NCI-H1417 (cell line): ENCODE data around the gene MACROD1.

ENCODE experiments used
- DNase-seq, 3 experiments: peaks; one replicate each; lab custom pipeline; 2025; lab: John Stamatoyannopoulos, UW

MACROD1 gene

DNA sequence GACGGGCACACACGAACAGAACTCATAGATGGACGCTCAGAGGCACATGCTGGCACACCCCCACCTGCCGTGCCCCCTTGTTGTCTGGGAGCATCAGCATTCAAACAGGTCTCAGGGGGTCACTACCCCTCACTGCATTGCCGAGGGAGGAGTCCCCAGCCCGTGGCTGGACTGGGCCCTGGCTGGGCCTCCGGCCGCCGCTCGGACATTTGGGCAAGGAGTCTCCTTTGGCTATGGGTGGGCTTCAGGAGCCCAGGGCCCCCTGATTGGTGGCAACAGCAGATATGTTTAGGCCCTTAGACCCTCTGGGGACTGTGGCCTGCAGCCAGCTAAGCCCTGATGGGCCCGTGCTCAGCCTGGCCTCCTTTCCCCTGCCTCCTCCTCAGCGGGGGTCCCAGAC, 88.3 kb downstream of the MACROD1 start:
- no peak for DNase-seq

DNA sequence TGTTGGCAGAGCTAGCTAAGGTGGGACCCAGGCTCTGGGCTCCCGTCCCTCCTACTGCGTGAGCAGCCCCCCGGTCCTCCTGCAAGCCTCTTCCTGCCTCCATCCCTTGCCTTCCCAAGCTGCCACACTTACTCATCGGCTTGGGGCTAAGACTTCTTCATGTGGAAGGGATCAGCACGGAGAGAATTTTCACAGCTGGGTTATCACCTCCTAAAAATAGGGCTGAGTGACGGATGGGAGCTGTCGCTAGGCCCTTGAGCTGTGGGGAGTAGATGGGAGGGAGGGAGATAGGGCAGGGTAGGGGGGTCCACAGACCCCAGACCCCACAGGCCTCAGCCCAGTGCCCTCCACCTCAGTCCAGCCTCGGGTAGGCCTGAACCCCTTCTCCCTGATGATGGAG, 89.2 kb downstream of the MACROD1 start:
- no peak for DNase-seq

DNA sequence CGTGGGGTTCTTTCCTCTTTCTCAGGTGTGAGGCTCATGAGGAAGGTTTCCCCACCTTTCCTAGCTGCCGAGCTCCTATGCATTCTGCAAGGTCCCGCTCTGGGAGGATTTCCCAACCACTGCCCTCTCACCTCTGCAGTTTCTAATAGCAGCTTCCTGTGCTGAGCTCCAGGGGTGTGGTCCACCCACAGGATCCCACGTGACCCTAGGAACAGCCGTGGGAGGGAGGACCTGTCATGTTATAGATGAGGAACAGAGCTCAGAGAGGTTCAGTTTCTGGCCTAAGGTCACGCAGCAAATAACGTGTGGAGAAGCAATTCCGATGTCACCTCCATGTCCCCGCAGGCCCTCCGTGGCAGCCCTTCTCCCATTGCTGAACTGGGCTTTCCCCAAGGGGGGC, 91.7 kb downstream of the MACROD1 start:
- no peak for DNase-seq

DNA sequence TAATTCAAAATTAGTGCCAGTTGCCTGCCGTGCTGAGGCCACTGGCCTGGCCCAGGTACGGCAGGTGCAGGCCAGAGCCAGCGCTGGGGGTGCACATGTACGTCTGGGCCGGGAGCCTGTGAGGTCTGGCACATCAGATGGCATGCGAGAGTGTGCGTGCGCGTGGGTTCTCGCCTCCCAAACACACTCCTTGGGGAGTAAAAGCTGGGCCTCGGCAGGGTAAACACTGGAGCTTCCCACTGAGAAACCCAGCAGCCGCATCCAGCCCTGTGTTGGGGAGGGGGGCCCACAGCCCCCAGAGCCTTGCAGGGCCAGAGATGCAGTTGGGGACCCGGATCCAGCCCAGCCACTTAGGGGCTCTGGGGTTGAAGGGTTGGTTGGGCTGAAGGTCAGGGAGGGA, 92.4 kb downstream of the MACROD1 start:
- DNase-seq, result peak in 1 of 3 experiments; percentile 53

DNA sequence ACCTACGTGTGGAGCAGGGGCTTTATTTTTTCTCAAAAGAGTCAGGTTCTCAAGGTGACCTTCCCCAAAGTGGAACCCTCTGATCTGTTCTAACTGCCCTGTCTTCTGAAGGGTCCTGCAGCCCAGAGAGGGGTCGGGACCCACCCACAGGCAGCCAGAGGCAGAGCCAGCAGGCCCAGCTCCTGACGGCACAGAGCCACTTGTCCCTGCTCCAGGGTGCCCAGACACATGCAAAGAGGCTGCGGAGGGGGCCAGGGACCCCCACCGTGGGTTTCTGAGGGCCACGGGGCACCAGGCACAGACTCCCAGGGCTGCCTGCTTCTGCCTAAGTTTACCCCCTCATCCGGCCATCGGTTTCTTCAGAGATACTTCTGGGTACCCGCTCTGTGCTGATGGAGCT, 93.0 kb downstream of the MACROD1 start:
- no peak for DNase-seq

DNA sequence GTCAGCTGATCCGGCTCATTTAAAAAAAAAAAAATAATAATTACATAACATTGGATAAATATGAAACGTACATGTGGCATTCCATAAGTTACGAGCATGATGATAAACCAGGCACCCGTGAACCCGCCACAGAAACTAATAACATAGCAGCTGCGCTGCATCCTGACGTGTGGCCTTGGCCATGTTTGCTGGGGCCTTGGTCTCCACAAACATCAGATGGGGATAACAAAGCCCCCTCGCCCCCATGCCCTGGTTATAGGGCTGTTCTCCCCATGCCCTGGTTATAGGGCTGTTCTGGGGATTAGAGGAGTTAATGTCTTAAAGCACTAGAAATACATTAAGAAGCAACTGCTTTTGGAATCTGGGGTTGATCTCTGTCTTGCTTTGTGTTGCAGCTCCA, 93.5 kb downstream of the MACROD1 start:
- DNase-seq, result no peak

DNA sequence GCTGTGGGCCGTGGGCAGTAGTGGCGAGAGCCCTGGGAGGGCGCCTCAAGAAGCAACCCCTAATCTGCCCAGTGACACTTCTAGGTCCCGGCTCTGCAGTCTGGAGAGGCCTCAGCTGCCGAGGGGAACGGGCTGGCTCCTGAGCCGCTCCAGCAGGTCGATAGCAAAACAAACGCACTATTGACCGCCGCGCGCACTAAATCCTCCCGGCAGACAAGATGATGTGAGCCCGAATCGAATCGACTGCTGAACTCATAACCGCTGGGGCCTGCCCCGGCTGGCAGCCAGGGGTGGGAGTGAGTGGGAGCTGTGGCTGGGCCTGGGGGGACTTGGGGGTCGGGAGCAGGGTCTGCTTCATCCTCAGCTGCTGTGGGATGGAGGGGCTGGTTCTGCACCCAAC, 94.1 kb downstream of the MACROD1 start:
- peak in 1 of 3 experiments; percentile 28 for DNase-seq

DNA sequence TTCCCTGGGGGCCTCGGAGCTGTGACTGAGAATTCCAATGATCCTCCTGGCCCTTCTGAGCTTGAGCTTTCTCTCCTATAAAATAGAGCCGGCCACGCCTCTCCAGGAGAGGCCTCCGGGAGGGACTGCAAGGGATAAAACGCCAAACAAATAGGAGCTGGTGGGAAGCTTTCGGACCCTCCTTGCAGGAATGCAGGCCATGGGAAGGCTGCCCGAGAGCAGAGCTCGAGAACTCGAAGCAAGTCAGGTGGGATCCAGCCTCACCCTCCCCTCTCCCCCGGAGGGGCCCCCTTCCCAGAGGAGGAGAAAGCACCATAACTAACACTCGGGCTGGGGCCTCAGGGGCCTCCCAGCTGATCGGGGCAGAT, 95.6 kb downstream of the MACROD1 start:
- DNase-seq, result peak in 1 of 3 experiments; percentile 43

DNA sequence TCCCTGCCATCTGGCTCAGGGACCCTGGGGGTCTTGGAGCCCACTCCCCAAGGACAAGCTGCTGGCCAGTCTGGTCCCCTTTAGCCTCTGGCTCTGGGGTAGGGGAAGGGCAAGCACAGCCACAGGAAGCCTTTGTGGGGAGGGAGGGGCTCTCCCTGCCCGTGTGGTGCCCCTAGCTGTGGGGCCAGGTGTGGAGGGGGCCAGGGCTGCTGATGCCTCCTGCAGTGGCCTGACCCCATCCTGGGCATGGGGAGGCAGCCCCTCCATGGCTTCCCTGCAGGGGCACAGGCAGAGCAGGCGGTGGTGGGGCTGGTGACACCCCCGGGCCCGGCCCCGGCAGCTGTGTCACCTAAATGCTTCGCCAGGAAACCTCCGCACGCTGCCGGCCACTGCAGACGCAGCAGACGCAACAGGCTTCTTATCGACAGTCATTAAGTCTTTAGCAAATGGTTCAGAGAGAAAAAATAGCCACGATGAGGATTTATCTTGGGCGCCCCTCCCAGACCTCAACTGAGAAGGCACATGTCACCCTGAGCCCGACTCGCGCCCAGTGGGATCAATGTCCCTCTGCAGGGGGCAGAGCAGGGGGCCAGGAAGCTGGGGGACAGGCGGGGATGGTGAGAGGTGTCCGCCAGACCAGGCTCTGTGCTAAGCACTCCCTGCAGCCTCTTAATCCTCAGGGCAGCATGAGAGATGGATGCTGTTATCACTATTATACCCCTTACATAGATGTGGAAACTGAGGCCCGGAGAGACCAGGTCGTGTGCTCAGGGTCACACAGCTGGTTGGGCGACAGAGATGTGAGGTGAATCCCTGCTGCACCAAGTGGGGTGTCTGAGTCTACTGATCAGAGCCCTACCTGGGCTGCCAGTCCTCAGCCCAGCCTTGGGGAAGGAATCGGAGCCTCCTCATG, 96.3 kb downstream of the MACROD1 start:
- DNase-seq, result peak in 2 of 3 experiments; percentile 51 to 63

DNA sequence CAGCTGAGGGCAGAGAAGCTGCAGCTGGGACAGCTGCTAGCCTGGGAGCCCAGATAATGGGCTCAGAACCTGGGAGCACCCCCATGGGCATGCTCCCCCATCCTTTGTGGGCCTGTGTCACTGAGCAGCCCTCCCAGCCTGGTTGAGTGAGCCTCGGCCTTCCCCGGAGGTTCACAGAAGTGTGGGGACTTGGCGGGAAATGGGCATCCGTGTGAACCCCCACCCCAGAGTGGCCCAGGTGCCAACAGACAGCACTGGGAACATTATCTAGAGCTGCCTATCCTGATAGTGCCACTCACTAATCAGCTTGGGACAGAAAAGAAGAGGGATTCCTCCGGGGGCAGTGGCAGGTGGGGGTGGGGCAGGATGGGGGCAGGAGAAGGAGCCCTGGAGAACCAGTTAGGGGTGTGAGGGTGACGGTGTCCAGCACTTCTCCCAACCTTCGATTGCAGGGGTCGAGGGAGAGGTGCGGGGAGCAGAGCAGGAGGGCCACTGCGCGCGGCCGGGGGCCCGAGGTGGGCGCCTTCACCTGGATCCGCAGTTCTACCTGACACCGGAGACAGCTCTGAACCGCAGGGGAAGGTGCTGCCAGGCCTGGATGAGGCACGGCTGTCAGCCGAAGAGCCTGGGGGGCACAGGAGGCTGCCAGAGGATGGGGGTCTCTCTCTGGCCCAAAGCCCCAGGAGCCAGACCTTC, 97.1 kb downstream of the MACROD1 start:
- no peak for DNase-seq

DNA sequence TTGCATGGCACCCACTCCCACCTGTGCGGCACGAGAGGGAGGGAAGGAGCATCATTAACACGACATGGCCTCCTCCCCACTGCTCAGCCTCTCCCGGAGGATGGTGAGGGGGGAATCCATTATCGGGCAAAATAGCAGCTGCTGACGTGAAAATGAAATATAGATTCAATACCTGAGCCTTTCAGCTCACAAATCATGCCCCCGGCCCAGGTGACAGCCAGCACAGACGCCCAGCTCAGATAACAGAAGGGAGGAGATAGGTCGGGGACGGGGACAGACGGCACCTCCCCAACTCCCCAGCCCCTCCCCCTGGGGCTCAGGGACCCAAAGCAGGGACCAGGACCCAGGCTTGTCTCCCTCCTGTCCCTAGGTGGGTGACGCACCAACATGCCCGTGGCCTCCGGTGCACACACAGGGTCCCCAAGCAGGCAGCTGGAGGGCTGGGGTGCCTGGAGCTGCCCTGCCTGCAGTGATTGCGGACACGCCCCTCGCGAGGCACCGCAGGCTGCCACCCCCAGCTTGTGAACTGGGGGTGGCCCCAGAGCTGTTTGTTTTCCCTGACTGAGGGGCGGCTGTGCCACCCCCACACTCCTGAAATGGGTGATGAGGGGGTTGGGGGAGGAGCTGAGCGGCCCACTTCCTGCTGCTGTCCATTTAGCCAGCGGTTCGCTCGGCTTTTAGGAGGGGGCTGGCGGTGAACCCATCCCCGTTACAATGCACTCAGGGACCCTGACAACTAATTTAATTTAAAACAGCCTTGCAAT, 98.5 kb downstream of the MACROD1 start:
- DNase-seq, result peak in 2 of 3 experiments; percentile 67 to 75

DNA sequence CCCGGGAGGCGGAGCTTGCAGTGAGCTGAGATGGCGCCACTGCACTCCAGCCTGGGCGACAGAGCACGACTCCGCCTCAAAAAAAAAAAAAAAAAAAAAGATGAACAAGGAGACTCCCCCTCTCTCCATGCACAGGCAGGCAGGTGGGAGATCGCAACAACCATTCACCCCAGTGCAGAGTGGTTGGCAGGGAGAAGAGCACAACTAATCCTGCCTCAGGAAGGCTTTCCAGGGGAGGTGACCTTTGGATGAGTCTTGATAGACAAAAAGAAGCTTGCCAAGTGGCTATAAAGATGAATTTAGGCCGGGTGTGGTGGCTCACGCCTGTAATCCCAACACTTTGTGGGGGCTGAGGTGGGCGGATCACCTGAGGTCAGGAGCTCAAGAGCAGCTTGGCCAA, 100.2 kb downstream of the MACROD1 start:
- DNase-seq, result no peak

DNA sequence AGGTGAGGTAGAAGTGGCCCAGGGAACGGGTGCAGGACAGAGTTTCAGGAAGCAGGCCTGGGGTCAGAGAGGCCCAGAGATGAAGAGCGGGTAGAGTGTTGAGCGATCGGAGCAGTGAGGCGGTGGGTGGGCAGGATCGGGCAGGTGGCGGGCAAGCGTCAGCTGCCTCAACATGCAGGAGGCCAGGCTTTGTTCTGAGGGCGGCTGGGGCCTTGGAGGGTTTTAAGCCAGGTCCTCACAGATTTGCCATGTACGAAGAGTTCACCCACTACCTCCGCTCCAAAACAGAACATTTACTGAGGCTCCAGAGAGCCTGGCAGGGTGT, 100.8 kb downstream of the MACROD1 start:
- DNase-seq, result no peak

DNA sequence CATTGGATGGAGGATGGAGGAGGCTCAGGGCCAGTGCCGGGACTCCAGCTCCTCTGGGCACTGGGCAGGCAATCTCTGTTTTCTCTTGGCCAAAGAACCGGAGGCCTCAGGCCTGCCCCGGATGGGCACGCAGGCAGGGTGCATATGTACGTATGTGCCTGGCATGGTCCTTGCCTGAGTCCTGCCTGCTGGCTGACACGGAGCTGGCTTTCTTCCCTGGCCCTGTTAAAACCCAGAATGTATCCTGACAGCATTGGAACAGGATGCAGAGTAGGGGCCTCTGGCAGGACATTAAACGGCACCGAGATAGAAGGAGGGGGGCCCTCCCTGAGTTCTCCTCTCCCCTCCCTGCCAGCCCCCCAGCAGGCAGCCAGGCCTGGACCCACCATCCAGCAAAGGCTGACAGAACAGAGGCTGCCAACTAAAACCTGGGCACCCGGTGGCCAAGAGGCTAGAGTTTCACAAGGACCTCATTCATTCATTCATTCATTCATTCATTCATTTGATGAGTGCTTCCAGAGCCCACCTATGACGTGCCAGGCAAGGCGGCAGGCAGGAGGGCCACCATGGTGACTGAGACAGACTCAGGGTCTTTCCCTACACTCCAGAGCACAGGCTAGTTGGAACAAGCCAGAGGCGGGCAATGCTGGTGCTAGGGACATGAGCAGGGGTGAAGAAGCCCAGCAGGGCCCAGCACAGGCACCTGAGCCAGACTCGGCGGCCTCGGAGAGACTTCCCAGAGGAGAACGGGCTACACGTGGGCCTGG, 101.4 kb downstream of the MACROD1 start:
- DNase-seq, result no peak

DNA sequence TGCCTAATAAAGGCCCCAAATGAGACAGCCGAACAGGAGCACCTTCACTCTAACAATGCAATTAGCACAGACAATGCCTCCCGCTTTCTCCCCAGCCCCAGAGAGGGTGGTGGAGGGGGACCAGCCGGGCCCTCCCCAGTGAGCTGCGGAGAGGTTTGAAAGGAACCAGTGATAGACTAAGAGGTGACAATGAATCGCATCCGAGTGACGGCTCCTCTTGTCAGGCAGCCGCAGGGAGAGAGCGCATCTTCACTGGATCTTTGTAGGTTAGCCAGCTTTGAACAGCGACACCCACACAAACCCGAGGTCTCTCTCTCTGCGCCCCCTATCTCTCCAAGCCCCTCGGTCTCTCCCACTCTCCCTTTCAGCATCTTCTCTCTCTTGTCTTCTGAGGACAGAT, 102.1 kb downstream of the MACROD1 start:
- DNase-seq, result peak in 2 of 3 experiments; percentile 29 to 74

DNA sequence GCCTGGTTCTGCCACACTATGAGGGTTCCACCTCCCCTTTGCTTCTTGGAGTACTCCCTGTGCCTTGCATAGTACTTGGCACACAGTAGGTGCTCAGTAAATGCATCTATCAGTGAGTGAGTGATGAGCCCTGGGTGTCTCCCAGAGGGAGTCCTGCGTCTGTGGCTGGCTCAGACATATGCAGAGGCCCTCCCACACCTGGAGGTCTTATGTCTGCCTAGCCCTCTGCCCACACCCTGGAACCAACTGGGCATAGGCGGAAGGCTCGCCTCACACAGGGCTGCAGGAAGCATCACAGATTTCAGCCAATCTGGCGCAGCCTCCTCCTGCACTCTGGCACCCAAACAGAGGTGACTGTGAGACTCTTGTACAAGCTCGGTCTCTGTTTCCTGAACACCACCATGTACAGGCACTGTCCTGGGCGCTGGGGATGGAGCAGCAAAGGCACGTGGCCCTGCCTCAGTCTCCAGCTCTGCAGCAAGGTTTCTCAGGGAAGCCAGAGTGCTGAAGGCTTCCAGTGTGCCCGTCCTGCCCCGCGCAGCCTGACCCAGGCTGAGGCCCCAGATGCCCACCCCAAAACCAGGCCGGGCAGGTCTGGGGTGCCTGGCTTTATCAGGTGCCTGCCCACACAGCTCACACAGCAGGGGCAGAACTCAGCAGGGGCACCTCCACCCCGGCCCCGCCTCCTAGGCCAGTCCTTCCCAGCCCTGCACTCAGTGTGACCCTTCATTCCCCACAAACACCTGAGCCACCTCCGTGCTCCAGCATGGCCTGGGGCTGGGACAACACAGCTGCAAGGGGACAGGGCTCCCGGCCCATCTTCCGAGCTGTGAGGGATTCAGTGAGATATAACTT, 103.5 kb downstream of the MACROD1 start:
- DNase-seq, result peak in 1 of 3 experiments; percentile 25

DNA sequence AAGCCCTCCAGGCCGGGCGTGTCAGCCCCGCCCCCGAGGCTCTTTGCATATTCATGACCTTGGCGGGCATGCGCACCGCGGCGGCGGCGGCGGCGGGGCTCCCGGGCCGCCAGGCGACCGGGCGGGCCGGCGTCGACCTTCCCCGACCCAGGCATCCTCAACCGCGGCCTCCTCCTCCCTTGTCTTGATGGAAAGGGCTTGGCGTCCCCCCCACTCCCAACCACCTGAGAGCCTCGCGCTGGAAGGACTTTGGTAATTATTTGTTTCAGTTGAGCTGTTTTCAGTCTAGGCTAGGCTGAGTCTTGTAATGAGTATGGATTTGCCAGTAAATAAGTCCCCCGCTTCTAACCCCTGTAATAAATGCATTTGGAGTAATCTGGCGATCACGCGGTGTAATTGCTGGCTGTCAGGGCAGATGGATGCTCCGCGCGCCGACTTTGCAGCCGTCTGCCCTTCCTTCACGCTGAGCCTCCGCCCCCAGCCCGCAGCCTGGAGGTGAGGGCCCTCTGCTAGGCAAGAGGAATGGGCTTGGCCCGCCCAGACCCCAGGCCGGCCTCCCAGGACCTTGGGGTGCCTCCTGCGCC, 105.0 kb downstream of the MACROD1 start:
- peak in 2 of 3 experiments; percentile 95 to 96 for DNase-seq

DNA sequence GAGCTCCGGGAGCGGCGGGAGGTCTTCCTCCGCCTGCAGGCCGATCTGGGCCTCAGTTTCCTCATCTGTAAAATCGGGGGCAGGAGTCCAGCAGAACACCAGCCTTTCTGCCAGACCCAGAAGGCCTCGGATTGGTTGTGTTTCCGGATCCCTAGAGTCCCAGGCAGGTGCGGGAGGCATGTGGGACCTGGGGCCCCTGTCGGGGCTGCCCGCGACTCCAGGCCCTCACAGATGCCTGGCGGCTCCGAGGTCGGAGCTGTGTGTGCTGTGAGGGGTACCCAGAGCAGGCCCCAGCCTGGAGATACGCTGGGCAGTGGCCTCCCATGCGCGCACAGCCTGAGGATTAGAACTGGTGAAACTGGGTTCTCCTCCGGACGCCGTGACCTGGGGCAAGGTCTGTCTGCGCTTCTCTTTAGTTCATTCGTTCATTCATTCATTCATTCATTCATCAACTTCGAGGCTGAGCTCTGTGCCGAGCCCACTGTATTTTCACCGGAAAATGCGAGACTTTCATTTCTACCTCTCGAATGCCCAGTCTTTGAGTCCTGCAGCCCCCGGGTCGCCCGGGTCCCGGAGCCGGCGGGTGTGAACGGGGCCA, 105.6 kb downstream of the MACROD1 start:
- no peak for DNase-seq

DNA sequence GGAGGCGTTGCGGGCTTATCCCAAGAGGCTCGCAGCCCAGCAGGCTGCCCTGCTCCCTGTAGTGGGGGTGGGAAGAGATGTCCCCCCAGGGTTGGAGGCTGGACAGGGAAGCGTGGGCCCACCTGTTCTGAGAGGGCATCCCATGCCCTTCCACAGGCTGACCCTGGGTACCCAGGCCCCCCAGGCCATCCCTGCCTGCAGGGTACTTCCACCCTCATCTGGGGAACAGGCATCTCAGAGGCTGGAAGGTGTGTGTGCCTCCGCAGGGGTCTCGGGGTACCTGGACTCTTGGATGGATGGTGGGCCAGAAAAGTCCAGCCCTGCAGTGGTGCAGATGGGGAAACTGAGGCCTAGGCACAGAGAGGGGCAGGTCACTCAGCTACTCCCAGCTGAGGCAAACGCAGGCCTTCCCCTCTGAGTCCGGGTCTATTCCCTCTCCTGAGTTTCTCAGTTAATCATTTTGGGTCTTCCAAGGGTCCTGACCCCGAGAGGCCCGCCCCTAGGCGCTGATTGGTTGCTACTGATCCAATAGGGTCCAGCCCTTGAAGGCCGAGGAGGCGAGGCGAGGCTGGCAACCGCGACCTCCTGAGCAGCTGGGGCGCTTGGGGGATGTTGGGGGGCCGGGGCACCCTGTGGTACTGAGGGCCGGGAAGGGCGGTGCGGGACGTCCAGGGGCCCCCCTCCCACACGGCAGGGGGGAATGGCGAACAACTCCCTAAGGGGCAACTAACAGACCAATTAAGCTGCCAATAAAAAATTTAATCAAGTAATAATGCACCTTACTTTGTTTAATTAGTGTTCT, 106.4 kb downstream of the MACROD1 start:
- DNase-seq, result no peak
